Lung (tissue), 12 donors: Measurements from ENCODE around the gene DDB1. TPM values are rescaled to one million over a fixed set of nuclear protein-coding genes. Genes with fewer than 3 reads are reported as not detected.

Experiments used
- ATAC-seq: fragments of 200-7000 bp; cut with Tn5 transposase; one replicate; pipeline ENCODE4 v1.9.1; 2020; ENCODE audit warnings: moderate number of reproducible peaks; ENCODE audit not compliant: insufficient read depth, low FRiP score
- DNase-seq, 3 donors: peaks; one replicate each; pipeline ENCODE4 v3.0.0-alpha.2; 2013 to 2017
- H3K27ac ChIP-seq, 2 donors: one replicate each; pipeline ENCODE4 v1.5.1; 2013; ENCODE audit warnings: mild to moderate bottlenecking in 2 of 2, moderate library complexity in 2 of 2, control low read depth in 1 of 2, inconsistent platforms in 1 of 2, low read depth in 1 of 2, low read length in 1 of 2
- H3K27me3 ChIP-seq, 3 donors: one replicate each; pipeline ENCODE4 v1.5.1; 2013; ENCODE audit warnings: low read length in 2 of 3; ENCODE audit not compliant: control insufficient read depth in 3 of 3, insufficient read depth in 3 of 3
- H3K36me3 ChIP-seq, 4 donors: one replicate each; pipeline ENCODE4 v1.5.1; 2013; ENCODE audit warnings: low read length in 4 of 4, mild to moderate bottlenecking in 1 of 4, moderate library complexity in 1 of 4; ENCODE audit not compliant: control insufficient read depth in 4 of 4, insufficient read depth in 4 of 4
- H3K4me1 ChIP-seq, 5 donors: one replicate each; pipeline ENCODE4 v1.5.1; 2013; ENCODE audit warnings: low read length in 5 of 5, mild to moderate bottlenecking in 2 of 5, moderate library complexity in 1 of 5; ENCODE audit not compliant: control insufficient read depth in 5 of 5, insufficient read depth in 5 of 5
- H3K4me3 ChIP-seq: one replicate; pipeline ENCODE4 v1.5.1; 2013; ENCODE audit warnings: mild to moderate bottlenecking, control low read depth, moderate library complexity
- H3K9ac ChIP-seq, 2 donors: one replicate each; pipeline ENCODE4 v1.5.1; 2013; ENCODE audit warnings: low read length in 2 of 2, control low read depth in 1 of 2; ENCODE audit not compliant: insufficient read depth in 1 of 2
- H3K9me3 ChIP-seq, 4 donors: one replicate each; pipeline ENCODE4 v1.5.1; 2013; ENCODE audit warnings: low read length in 3 of 4, mild to moderate bottlenecking in 1 of 4, moderate library complexity in 1 of 4; ENCODE audit not compliant: control insufficient read depth in 4 of 4, insufficient read depth in 3 of 4
- WGBS, 2 donors: extraction: QIAGEN DNeasy Blood & Tissue Kit; methylation state at CpG; one replicate each; pipeline ENCODE4 v1.1.7; 2013; 5-methylcytosine and 5-hydroxymethylcytosine counted together
- polyA plus RNA-seq, 2 donors: library from polyadenylated mRNA; stranded (reverse); fragments of 200-250 nt; gene quantifications; one replicate each; pipeline ENCODE4 v1.2.1, GENCODE V29; 2013
- total RNA-seq, 2 donors: library from RNA; depleted of rRNA in 1 of 2; stranded (reverse); fragments of >200 nt in 1 of 2; gene quantifications; one replicate each; pipeline ENCODE4 v1.2.1, GENCODE V29; 2014 to 2021
- TF ChIP-seq, protein P1 (sequence below): IDR thresholded peaks from 2 replicates; pipeline ENCODE4 v1.5.1; 2012; ENCODE audit warnings: mild to moderate bottlenecking; ENCODE audit errors: control extremely low read depth, extremely low read depth
- donor health status: control.
- donor health status: control.
- donor health status: Bipolar disorder and iron deficiency.
- donor health status: healthy.
- donor health status: DM: yes; HTN: yes; CAD: no.

The DDB1 gene
- total and polyA plus RNA-seq, 4 donors, result 88.5 to 184 (median 121) TPM

GRCh38 chr11:61281581-61282250, 51.2 kb downstream of the DDB1 start:
- Histone ChIP-seq H3K36me3 (no peaks in the 10 kb centered on the region), H3K4me1 (no peaks in the 10 kb centered on the region), H3K9me3 (peaks cover 0 to 3% (median 0%) of the 10 kb centered on the region in 4 donors), H3K27me3 (no peaks in the 10 kb centered on the region), H3K4me3 (no peak overlapping the region), H3K27ac (no peak overlapping the region), H3K9ac (no peak overlapping the region)
- DNase-seq (peak; percentile 29 to 61 (median 34)), ATAC-seq (peak; percentile 76)
- TF ChIP-seq, protein P1, sequence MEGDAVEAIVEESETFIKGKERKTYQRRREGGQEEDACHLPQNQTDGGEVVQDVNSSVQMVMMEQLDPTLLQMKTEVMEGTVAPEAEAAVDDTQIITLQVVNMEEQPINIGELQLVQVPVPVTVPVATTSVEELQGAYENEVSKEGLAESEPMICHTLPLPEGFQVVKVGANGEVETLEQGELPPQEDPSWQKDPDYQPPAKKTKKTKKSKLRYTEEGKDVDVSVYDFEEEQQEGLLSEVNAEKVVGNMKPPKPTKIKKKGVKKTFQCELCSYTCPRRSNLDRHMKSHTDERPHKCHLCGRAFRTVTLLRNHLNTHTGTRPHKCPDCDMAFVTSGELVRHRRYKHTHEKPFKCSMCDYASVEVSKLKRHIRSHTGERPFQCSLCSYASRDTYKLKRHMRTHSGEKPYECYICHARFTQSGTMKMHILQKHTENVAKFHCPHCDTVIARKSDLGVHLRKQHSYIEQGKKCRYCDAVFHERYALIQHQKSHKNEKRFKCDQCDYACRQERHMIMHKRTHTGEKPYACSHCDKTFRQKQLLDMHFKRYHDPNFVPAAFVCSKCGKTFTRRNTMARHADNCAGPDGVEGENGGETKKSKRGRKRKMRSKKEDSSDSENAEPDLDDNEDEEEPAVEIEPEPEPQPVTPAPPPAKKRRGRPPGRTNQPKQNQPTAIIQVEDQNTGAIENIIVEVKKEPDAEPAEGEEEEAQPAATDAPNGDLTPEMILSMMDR, result no peak
- 53 to 70% methylated on average over 29 to 35 of the region's 35 CpGs for WGBS, 2 donors

GRCh38 chr11:61280883-61281580, 51.9 kb downstream of the DDB1 start:
- DNase-seq (no peak), ATAC-seq (no peak)
- no peak overlapping the region for H3K9ac ChIP-seq
- TF ChIP-seq, protein P1, result no peak
- H3K9me3 ChIP-seq, result no peaks in the 10 kb centered on the region
- H3K4me1 ChIP-seq, result no peaks in the 10 kb centered on the region
- no peaks in the 10 kb centered on the region for H3K36me3 ChIP-seq
- H3K27me3 ChIP-seq, result no peaks in the 10 kb centered on the region
- H3K4me3 ChIP-seq, result no peak overlapping the region
- H3K27ac ChIP-seq, result no peak overlapping the region
- WGBS, 2 donors, result 86 to 90% methylated on average over 20 of the region's 20 CpGs

- DNase-seq, result no peak
- Histone ChIP-seq H3K27ac (no peak overlapping the region), H3K36me3 (no peaks in the 10 kb centered on the region), H3K4me1 (no peaks in the 10 kb centered on the region), H3K9ac (no peak overlapping the region), H3K4me3 (no peak overlapping the region), H3K27me3 (no peaks in the 10 kb centered on the region), H3K9me3 (no peaks in the 10 kb centered on the region)
- TF ChIP-seq, protein P1, result no peak
- ATAC-seq, result no peak
- 82 to 93% methylated on average over 12 of the region's 12 CpGs for WGBS, 2 donors
These were observed 52.8 kb downstream of the DDB1 start for GRCh38 chr11:61279934-61280659.
